Myometrial cell (primary cell): ENCODE measurements around the gene SDR42E2. TPM values are rescaled to one million over a fixed set of nuclear protein-coding genes. Genes with fewer than 3 reads are reported as not detected.

Source experiments
- total RNA-seq: library from RNA; depleted of rRNA; stranded (reverse); fragments of >200 nt; gene quantifications from 2 replicates; pipeline ENCODE4 v1.2.3, GENCODE V29; 2015

SDR42E2 gene
- not detected in 2 replicates for total RNA-seq

GRCh38 chr16:22161999-22162655 lies at the start of gene SDR42E2:
SDR42E2 (plus strand) TSS chr16:22162506; CDS start chr16:22165583, 3,077 bp downstream.

GRCh38 chr16:22206013-22206841 lies 43.9 kb downstream of the SDR42E2 start, which contains the start of gene EEF2K:
EEF2K (plus strand) TSS chr16:22206278; CDS start chr16:22225730, 19,452 bp downstream.

Other genes with a start within 250 kb of the SDR42E2 start
- gene UQCRC2, start 209.1 kb upstream of the SDR42E2 start, total RNA-seq: 164 and 178 TPM in 2 replicates
- gene PDZD9, start 161.4 kb upstream of the SDR42E2 start, total RNA-seq: not detected in 2 replicates
- gene MOSMO, start 154.4 kb upstream of the SDR42E2 start, total RNA-seq: 18.7 and 33.1 TPM in 2 replicates
- gene VWA3A, start 70.0 kb upstream of the SDR42E2 start, total RNA-seq: not detected in 2 replicates
- 12.1 and 14.7 TPM in 2 replicates for gene EEF2K, start 43.8 kb downstream of the SDR42E2 start, total RNA-seq
- 25.2 and 35.7 TPM in 2 replicates for gene POLR3E, start 134.9 kb downstream of the SDR42E2 start, total RNA-seq
- 24.8 and 27.7 TPM in 2 replicates for gene CDR2, start 212.1 kb downstream of the SDR42E2 start, total RNA-seq